Spleen (tissue), 7 donors: ENCODE results near the gene LRFN2.

ENCODE experiments used
- POLR2AphosphoS5 ChIP-seq, 3 donors: sonication (generic); formaldehyde crosslinking; IDR thresholded peaks; one replicate each; pipeline ENCODE4 v1.5.1; 2017; ENCODE audit warnings: antibody characterized with exemption in 3 of 3
- TF ChIP-seq, protein P1 (sequence below), 11 experiments: fragments of 200-600 bp in 7 of 11; fragments of 450-650 bp in 4 of 11; sonication (generic) in 4 of 11; IDR thresholded peaks in 8 of 11; conservative IDR thresholded peaks in 3 of 11; 1 replicate in 7 of 11; 2 replicates in 4 of 11; pipeline versions ENCODE4 v1.4.0 to v1.8.0; 2016 to 2021; ENCODE audit warnings: antibody characterized with exemption in 11 of 11, inconsistent platforms in 4 of 11, mild to moderate bottlenecking in 1 of 11
- donor health status: DM: no; HTN: no; CAD: no; lungs with moderate emphysema.
- donor health status: DM: no; HTN: no; CAD: no.
- donor health status: DM: no; HTN: no; CAD: no.

DNA sequence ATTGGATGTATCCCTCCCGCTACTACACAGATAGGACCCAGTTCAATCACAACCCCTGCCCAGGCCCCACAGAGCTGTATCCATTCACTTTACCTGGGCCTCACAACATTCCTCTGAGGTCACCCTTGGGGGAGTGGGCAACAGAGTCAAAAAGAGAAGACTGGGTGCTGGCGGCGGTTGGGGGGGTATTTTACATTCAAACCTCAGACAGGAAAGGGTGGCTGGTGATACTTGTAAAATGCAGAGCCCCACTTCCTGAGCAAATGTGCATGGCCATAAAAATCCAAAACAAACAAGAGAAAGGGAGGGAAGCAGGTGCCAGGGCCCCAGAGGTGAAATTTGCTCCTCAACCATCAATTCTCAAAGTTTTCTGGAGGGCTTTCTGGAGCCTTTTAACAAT lies 3.5 kb downstream of the LRFN2 start:
- no peak for TF ChIP-seq POLR2AphosphoS5 (IDR thresholded peaks at IDR 0.05)
- TF ChIP-seq, protein P1, sequence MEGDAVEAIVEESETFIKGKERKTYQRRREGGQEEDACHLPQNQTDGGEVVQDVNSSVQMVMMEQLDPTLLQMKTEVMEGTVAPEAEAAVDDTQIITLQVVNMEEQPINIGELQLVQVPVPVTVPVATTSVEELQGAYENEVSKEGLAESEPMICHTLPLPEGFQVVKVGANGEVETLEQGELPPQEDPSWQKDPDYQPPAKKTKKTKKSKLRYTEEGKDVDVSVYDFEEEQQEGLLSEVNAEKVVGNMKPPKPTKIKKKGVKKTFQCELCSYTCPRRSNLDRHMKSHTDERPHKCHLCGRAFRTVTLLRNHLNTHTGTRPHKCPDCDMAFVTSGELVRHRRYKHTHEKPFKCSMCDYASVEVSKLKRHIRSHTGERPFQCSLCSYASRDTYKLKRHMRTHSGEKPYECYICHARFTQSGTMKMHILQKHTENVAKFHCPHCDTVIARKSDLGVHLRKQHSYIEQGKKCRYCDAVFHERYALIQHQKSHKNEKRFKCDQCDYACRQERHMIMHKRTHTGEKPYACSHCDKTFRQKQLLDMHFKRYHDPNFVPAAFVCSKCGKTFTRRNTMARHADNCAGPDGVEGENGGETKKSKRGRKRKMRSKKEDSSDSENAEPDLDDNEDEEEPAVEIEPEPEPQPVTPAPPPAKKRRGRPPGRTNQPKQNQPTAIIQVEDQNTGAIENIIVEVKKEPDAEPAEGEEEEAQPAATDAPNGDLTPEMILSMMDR (IDR thresholded peaks at IDR 0.05 in 8 of 11, conservative IDR thresholded peaks at IDR 0.05 in 3 of 11), result no peak
